ENCODE measurements around the gene ERCC6L.

DNA sequence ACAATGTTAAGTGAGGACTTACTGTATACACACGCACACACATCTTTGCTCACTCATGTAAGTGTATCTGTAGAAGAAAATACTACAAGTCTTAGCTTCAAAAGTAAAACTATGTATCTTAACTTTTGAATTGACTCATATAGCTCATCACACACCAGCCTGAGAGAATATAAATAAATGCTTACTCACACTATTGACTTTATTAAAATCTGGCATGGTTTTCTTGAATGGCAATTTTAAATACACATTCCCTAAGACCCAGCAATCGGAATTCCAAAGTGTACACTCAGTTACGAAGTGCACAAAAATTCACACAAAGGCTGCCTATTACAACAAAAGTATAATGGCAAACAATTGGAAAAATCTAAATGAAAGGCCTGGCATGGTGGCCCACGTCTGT is 2.0 kb downstream of the ERCC6L start:
- TF ChIP-seq CTCF (conservative IDR thresholded peaks at IDR 0.05; ENCODE audit: low read depth, low read length) (no peak), BHLHE40 (IDR thresholded peaks at IDR 0.05; ENCODE audit: low read depth, low read length) (no peak), MXI1 (IDR thresholded peaks at IDR 0.05; ENCODE audit: borderline replicate concordance, low read depth, low read length) (no peak)

All from IMR-90 (cell line).